Measurements from ENCODE around the gene MEAK7.

The MEAK7 gene

DNA sequence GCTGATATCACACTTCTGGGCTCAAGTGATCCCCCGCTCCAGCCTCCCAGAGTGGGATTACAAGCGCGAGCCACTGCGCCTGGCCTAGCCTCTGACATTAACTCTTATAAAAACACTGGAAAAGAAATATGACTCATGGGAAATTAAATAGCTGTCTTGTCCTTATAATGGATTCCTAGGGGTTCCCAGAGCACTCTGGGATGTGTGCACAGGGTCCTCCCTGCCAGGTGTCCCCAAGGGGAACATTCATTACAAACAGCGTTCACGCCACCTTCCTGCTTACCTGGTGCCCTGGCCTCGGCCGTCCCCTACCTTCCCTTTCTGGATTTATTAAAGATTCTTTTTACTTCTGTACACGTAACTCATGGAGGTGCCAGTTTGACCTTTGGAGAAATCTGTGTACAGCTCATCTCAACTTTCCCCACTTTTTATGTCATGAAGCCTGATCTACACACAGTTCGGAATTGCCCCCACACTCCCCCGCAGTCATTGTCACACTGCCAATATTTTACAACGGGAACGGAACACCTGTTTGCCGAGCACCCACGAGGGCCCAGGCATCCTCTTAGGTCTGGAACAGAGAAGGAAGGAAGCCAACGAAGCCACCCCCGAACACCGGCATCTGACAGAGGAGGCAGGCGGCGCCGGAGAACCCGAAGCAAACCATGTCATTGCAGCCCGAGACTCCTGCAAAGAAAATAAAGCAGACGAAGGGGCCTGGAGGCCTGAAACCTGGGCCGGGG lies 39.7 kb upstream of the MEAK7 start:
- ATAC-seq = peak; percentile 45
- TF ChIP-seq SNAI2 (CRISPR knock-in tag; IDR thresholded peaks at IDR 0.05) (no peak), TCF4 (CRISPR knock-in tag; IDR thresholded peaks at IDR 0.05; ENCODE audit: borderline replicate concordance) (no peak), PPARA (CRISPR knock-in tag; IDR thresholded peaks at IDR 0.05; ENCODE audit: borderline replicate concordance) (no peak), ZC3H10 (CRISPR knock-in tag; IDR thresholded peaks at IDR 0.05) (no peak), BACH2 (CRISPR knock-in tag; IDR thresholded peaks at IDR 0.05; ENCODE audit: borderline replicate concordance) (no peak), ESRRG (CRISPR knock-in tag; IDR thresholded peaks at IDR 0.05) (no peak), ZFP3 (CRISPR knock-in tag; IDR thresholded peaks at IDR 0.05) (no peak), ZNF565 (CRISPR knock-in tag; conservative IDR thresholded peaks at IDR 0.05; ENCODE audit: low read depth) (no peak), TOX (CRISPR knock-in tag; IDR thresholded peaks at IDR 0.05; ENCODE audit: borderline replicate concordance) (no peak), ISL1 (CRISPR knock-in tag; IDR thresholded peaks at IDR 0.05) (no peak)
- TF ChIP-seq, protein P1, sequence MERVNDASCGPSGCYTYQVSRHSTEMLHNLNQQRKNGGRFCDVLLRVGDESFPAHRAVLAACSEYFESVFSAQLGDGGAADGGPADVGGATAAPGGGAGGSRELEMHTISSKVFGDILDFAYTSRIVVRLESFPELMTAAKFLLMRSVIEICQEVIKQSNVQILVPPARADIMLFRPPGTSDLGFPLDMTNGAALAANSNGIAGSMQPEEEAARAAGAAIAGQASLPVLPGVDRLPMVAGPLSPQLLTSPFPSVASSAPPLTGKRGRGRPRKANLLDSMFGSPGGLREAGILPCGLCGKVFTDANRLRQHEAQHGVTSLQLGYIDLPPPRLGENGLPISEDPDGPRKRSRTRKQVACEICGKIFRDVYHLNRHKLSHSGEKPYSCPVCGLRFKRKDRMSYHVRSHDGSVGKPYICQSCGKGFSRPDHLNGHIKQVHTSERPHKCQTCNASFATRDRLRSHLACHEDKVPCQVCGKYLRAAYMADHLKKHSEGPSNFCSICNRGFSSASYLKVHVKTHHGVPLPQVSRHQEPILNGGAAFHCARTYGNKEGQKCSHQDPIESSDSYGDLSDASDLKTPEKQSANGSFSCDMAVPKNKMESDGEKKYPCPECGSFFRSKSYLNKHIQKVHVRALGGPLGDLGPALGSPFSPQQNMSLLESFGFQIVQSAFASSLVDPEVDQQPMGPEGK (CRISPR knock-in tag; IDR thresholded peaks at IDR 0.05; ENCODE audit: borderline replicate concordance) = no peak
- TF ChIP-seq, protein P2, sequence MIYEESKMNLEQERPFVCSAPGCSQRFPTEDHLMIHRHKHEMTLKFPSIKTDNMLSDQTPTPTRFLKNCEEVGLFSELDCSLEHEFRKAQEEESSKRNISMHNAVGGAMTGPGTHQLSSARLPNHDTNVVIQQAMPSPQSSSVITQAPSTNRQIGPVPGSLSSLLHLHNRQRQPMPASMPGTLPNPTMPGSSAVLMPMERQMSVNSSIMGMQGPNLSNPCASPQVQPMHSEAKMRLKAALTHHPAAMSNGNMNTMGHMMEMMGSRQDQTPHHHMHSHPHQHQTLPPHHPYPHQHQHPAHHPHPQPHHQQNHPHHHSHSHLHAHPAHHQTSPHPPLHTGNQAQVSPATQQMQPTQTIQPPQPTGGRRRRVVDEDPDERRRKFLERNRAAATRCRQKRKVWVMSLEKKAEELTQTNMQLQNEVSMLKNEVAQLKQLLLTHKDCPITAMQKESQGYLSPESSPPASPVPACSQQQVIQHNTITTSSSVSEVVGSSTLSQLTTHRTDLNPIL (CRISPR knock-in tag; IDR thresholded peaks at IDR 0.05; ENCODE audit: low read depth) = no peak
- TF ChIP-seq, protein P3, sequence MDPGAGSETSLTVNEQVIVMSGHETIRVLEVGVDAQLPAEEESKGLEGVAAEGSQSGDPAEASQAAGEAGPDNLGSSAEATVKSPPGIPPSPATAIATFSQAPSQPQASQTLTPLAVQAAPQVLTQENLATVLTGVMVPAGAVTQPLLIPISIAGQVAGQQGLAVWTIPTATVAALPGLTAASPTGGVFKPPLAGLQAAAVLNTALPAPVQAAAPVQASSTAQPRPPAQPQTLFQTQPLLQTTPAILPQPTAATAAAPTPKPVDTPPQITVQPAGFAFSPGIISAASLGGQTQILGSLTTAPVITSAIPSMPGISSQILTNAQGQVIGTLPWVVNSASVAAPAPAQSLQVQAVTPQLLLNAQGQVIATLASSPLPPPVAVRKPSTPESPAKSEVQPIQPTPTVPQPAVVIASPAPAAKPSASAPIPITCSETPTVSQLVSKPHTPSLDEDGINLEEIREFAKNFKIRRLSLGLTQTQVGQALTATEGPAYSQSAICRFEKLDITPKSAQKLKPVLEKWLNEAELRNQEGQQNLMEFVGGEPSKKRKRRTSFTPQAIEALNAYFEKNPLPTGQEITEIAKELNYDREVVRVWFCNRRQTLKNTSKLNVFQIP (CRISPR knock-in tag; IDR thresholded peaks at IDR 0.05; ENCODE audit: borderline replicate concordance, low read depth) = no peak
- TF ChIP-seq, protein P4, sequence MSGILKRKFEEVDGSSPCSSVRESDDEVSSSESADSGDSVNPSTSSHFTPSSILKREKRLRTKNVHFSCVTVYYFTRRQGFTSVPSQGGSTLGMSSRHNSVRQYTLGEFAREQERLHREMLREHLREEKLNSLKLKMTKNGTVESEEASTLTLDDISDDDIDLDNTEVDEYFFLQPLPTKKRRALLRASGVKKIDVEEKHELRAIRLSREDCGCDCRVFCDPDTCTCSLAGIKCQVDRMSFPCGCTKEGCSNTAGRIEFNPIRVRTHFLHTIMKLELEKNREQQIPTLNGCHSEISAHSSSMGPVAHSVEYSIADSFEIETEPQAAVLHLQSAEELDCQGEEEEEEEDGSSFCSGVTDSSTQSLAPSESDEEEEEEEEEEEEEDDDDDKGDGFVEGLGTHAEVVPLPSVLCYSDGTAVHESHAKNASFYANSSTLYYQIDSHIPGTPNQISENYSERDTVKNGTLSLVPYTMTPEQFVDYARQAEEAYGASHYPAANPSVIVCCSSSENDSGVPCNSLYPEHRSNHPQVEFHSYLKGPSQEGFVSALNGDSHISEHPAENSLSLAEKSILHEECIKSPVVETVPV (CRISPR knock-in tag; IDR thresholded peaks at IDR 0.05) = no peak

DNA sequence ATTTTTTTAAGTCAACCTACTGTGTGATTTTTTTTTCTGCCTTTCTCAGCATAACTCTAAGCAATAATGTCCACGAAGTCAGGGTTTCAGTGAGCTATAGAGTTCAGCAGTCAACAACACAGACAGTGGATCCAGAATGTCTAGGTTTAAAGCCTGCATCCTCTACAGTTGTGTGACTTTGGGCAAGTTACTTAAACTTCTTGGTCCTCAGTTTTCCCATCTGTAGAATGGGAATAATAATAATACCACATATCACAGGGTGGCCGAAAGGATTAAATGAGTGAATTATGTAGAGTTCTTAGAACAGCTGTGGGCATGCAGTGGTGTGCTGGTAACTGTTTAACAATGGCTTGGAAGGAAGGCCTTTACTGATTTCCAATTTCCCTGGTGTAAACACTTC lies 38.8 kb upstream of the MEAK7 start:
- no peak for ATAC-seq
- TF ChIP-seq ISL1 (CRISPR knock-in tag; IDR thresholded peaks at IDR 0.05) (no peak), BACH2 (CRISPR knock-in tag; IDR thresholded peaks at IDR 0.05; ENCODE audit: borderline replicate concordance) (no peak), ZNF565 (CRISPR knock-in tag; conservative IDR thresholded peaks at IDR 0.05; ENCODE audit: low read depth) (no peak), TOX (CRISPR knock-in tag; IDR thresholded peaks at IDR 0.05; ENCODE audit: borderline replicate concordance) (no peak), RARB (CRISPR knock-in tag; IDR thresholded peaks at IDR 0.05) (no peak), ZC3H10 (CRISPR knock-in tag; IDR thresholded peaks at IDR 0.05) (no peak), TCF4 (CRISPR knock-in tag; IDR thresholded peaks at IDR 0.05; ENCODE audit: borderline replicate concordance) (no peak), ZNF8 (CRISPR knock-in tag; IDR thresholded peaks at IDR 0.05) (no peak), OSR1 (CRISPR knock-in tag; IDR thresholded peaks at IDR 0.05) (no peak), ZFP3 (CRISPR knock-in tag; IDR thresholded peaks at IDR 0.05) (no peak), ZFP30 (CRISPR knock-in tag; IDR thresholded peaks at IDR 0.05) (no peak), ESRRG (CRISPR knock-in tag; IDR thresholded peaks at IDR 0.05) (no peak), GLIS3 (CRISPR knock-in tag; IDR thresholded peaks at IDR 0.05) (no peak), CSDC2 (CRISPR knock-in tag; IDR thresholded peaks at IDR 0.05) (no peak)
- TF ChIP-seq, protein P5, sequence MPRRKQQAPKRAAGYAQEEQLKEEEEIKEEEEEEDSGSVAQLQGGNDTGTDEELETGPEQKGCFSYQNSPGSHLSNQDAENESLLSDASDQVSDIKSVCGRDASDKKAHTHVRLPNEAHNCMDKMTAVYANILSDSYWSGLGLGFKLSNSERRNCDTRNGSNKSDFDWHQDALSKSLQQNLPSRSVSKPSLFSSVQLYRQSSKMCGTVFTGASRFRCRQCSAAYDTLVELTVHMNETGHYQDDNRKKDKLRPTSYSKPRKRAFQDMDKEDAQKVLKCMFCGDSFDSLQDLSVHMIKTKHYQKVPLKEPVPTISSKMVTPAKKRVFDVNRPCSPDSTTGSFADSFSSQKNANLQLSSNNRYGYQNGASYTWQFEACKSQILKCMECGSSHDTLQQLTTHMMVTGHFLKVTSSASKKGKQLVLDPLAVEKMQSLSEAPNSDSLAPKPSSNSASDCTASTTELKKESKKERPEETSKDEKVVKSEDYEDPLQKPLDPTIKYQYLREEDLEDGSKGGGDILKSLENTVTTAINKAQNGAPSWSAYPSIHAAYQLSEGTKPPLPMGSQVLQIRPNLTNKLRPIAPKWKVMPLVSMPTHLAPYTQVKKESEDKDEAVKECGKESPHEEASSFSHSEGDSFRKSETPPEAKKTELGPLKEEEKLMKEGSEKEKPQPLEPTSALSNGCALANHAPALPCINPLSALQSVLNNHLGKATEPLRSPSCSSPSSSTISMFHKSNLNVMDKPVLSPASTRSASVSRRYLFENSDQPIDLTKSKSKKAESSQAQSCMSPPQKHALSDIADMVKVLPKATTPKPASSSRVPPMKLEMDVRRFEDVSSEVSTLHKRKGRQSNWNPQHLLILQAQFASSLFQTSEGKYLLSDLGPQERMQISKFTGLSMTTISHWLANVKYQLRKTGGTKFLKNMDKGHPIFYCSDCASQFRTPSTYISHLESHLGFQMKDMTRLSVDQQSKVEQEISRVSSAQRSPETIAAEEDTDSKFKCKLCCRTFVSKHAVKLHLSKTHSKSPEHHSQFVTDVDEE (CRISPR knock-in tag; IDR thresholded peaks at IDR 0.05) = no peak
- TF ChIP-seq, protein P1 (CRISPR knock-in tag; IDR thresholded peaks at IDR 0.05; ENCODE audit: borderline replicate concordance) = no peak
- TF ChIP-seq, protein P2 (CRISPR knock-in tag; IDR thresholded peaks at IDR 0.05; ENCODE audit: low read depth) = no peak
- TF ChIP-seq, protein P3 (CRISPR knock-in tag; IDR thresholded peaks at IDR 0.05; ENCODE audit: borderline replicate concordance, low read depth) = no peak
- TF ChIP-seq, protein P4 (CRISPR knock-in tag; IDR thresholded peaks at IDR 0.05) = no peak

Measured in SK-N-SH treated with all-trans-retinoic acid at 6 μM for 48 hours (cell line).